Hepatocyte (in vitro differentiated cells): ENCODE results near the gene CYS1. TPM values are rescaled to one million over a fixed set of nuclear protein-coding genes. Genes with fewer than 3 reads are reported as not detected.

Experiments used
- DNase-seq: peaks from one replicate; pipeline ENCODE4 v3.0.0-alpha.2; 2016; ENCODE audit warnings: low spot score
- H2AFZ ChIP-seq: fragments of 200-600 bp; sonication (generic); 2 replicates; pipeline ENCODE4 v1.6.0; 2016; ENCODE audit warnings: antibody characterized with exemption, mild to moderate bottlenecking
- H3K27ac ChIP-seq: fragments of 200-600 bp; sonication (generic); 2 replicates; pipeline ENCODE4 v1.5.1; 2016; ENCODE audit warnings: mild to moderate bottlenecking
- H3K27me3 ChIP-seq: fragments of 200-600 bp; sonication (generic); 2 replicates; pipeline ENCODE4 v1.6.1; 2016
- H3K36me3 ChIP-seq: fragments of 200-600 bp; sonication (generic); replicated peaks from 2 replicates; pipeline ENCODE4 v1.5.1; 2016; ENCODE audit warnings: low read depth; ENCODE audit not compliant: insufficient read depth
- H3K4me1 ChIP-seq: fragments of 200-600 bp; sonication (generic); 2 replicates; pipeline ENCODE4 v1.5.1; 2016; ENCODE audit warnings: mild to moderate bottlenecking, moderate library complexity; ENCODE audit not compliant: insufficient read depth
- H3K4me2 ChIP-seq: fragments of 200-600 bp; sonication (generic); 2 replicates; pipeline ENCODE4 v1.6.0; 2016
- H3K4me3 ChIP-seq: fragments of 200-600 bp; sonication (generic); 2 replicates; pipeline ENCODE4 v1.5.1; 2016; ENCODE audit warnings: mild to moderate bottlenecking
- H3K79me2 ChIP-seq: fragments of 200-600 bp; sonication (generic); 2 replicates; pipeline ENCODE4 v1.6.0; 2017; ENCODE audit warnings: mild to moderate bottlenecking
- H3K9me2 ChIP-seq: fragments of 200-600 bp; sonication (generic); replicated peaks from 2 replicates; pipeline ENCODE4 v1.6.0; 2017; ENCODE audit warnings: mild to moderate bottlenecking; ENCODE audit not compliant: insufficient read depth
- H3K9me3 ChIP-seq: fragments of 200-600 bp; sonication (generic); 2 replicates; pipeline ENCODE4 v1.5.1; 2016; ENCODE audit warnings: low read depth, mild to moderate bottlenecking
- H4K20me1 ChIP-seq: fragments of 200-600 bp; sonication (generic); 2 replicates; pipeline ENCODE4 v1.6.0; 2016; ENCODE audit warnings: mild to moderate bottlenecking; ENCODE audit not compliant: insufficient read depth, poor library complexity, severe bottlenecking
- CTCF ChIP-seq: fragments of 200-600 bp; sonication (generic); IDR thresholded peaks from 2 replicates; pipeline ENCODE4 v1.5.1; 2016; ENCODE audit warnings: antibody characterized with exemption, mild to moderate bottlenecking; ENCODE audit not compliant: poor library complexity
- EZH2 ChIP-seq: fragments of 200-600 bp; sonication (generic); IDR thresholded peaks from 2 replicates; pipeline ENCODE4 v1.6.1; 2016; ENCODE audit warnings: antibody characterized with exemption, mild to moderate bottlenecking, borderline replicate concordance
- EZH2phosphoT487 ChIP-seq: fragments of 200-600 bp; sonication (generic); IDR thresholded peaks from one replicate; pipeline ENCODE4 v1.6.1; 2018; ENCODE audit warnings: antibody characterized with exemption, mild to moderate bottlenecking, low read depth, moderate library complexity; ENCODE audit not compliant: unreplicated experiment, severe bottlenecking
- WGBS: methylation state at CpG from one replicate; pipeline ENCODE4 v1.1.6; 2016; ENCODE audit warnings: low lambda C conversion rate; ENCODE audit errors: missing lambda C conversion rate; 5-methylcytosine and 5-hydroxymethylcytosine counted together
- polyA plus RNA-seq: library from polyadenylated mRNA; unstranded; fragments of >200 nt; fragmentation: Nextera tagmentation; extraction: Ambion mirVana; gene quantifications from 2 replicates; pipeline ENCODE4 v1.2.1, GENCODE V29; 2016
- total RNA-seq: library from RNA; depleted of rRNA; stranded (reverse); fragments of >200 nt; gene quantifications from 2 replicates; pipeline ENCODE4 v1.2.3, GENCODE V29; 2014

CYS1 gene
- total and polyA plus RNA-seq, 2 experiments from 2014 or later: 2.7 to 2.9 TPM

DNA sequence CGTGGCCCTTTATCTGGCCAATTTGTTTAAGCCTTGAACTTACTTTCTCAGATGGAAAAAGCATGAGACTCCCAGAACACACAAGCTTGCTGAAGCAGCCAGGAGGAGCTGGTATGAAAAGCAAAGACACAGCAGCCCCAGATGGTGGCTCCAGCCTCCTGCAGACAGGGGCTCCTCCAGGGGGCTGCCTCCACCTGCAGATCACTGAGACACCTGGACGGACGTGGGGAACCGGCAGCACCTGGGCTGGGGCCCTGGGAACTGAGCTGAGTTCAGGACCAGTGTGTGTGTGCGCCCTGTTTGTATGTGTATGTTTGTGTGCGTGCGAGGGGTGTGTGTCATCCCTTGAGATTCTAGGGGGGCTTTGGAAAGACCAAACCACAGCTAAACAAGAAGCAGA, 8.6 kb downstream of the CYS1 start:
- no peaks in the 10 kb centered on the region for H3K9me3 ChIP-seq
- H3K9me2 ChIP-seq: no peaks in the 10 kb centered on the region
- WGBS: 94% methylated on average over 7 of the region's 7 CpGs
- H2AFZ ChIP-seq: no peak overlapping the region
- H3K4me1 ChIP-seq: no peaks in the 10 kb centered on the region
- no peaks in the 10 kb centered on the region for H3K79me2 ChIP-seq
- TF ChIP-seq CTCF (peak; percentile 4), EZH2phosphoT487 (no peak)
- no peaks in the 10 kb centered on the region for H4K20me1 ChIP-seq
- peak; percentile 2 for DNase-seq
- H3K4me2 ChIP-seq: no peak overlapping the region
- H3K36me3 ChIP-seq: no peaks in the 10 kb centered on the region
- H3K4me3 ChIP-seq: no peak overlapping the region
- H3K27me3 ChIP-seq: peaks cover 14% of the 10 kb centered on the region
- no peak overlapping the region for H3K27ac ChIP-seq

DNA sequence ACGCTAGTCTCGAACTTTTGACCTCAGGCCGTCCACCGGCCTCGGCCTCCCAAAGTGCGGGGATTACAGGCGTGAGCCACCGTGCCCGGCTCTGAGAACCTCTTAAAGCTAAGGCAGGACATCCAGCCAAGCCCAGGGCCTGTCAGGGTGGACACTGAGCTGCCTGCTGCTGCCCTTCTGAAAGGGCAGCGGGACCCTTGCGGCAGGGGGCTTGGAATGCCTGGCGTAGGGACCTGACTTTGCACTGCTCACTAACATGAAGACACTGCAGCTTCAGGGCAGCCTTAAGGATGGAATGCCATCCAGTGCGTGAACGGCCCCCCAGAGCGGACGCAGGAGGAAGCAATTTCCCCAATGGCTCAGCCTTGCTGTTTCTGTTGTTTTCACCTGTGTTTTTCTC, 9.0 kb downstream of the CYS1 start:
- no peaks in the 10 kb centered on the region for H3K36me3 ChIP-seq
- H3K4me2 ChIP-seq: no peak overlapping the region
- no peaks in the 10 kb centered on the region for H3K9me3 ChIP-seq
- no peaks in the 10 kb centered on the region for H3K79me2 ChIP-seq
- H3K27me3 ChIP-seq: peaks cover 10% of the 10 kb centered on the region
- TF ChIP-seq EZH2 (no peak), EZH2phosphoT487 (no peak), CTCF (no peak)
- no peaks in the 10 kb centered on the region for H3K9me2 ChIP-seq
- H4K20me1 ChIP-seq: no peaks in the 10 kb centered on the region
- H2AFZ ChIP-seq: no peak overlapping the region
- no peaks in the 10 kb centered on the region for H3K4me1 ChIP-seq
- WGBS: 95% methylated on average over 16 of the region's 16 CpGs
- no peak overlapping the region for H3K27ac ChIP-seq
- H3K4me3 ChIP-seq: no peak overlapping the region
- DNase-seq: peak; percentile 2

GRCh38 chr2:10067881-10068280, 12.3 kb downstream of the CYS1 start:
- Histone ChIP-seq H3K27ac (no peak overlapping the region), H2AFZ (no peak overlapping the region), H3K79me2 (no peaks in the 10 kb centered on the region), H3K4me3 (no peak overlapping the region), H3K27me3 (no peaks in the 10 kb centered on the region), H3K36me3 (no peaks in the 10 kb centered on the region), H3K9me2 (no peaks in the 10 kb centered on the region), H3K9me3 (no peaks in the 10 kb centered on the region), H3K4me2 (no peak overlapping the region), H4K20me1 (no peaks in the 10 kb centered on the region), H3K4me1 (no peaks in the 10 kb centered on the region)
- TF ChIP-seq EZH2 (no peak), CTCF (no peak), EZH2phosphoT487 (no peak)
- 97% methylated on average over 1 of the region's 1 CpG for WGBS
- no peak for DNase-seq

GRCh38 chr2:10067330-10067729, 12.9 kb downstream of the CYS1 start:
- TF ChIP-seq CTCF: no peak
- TF ChIP-seq EZH2: no peak
- TF ChIP-seq EZH2phosphoT487: no peak
- 92% methylated on average over 2 of the region's 2 CpGs for WGBS
- Histone ChIP-seq H3K79me2 (no peaks in the 10 kb centered on the region), H3K27ac (no peak overlapping the region), H3K4me2 (no peak overlapping the region), H2AFZ (no peak overlapping the region), H3K27me3 (no peaks in the 10 kb centered on the region), H3K4me3 (no peak overlapping the region), H4K20me1 (no peaks in the 10 kb centered on the region), H3K36me3 (no peaks in the 10 kb centered on the region), H3K9me3 (no peaks in the 10 kb centered on the region), H3K4me1 (no peaks in the 10 kb centered on the region), H3K9me2 (no peaks in the 10 kb centered on the region)
- DNase-seq: no peak
